ENCODE measurements around the gene MDN1. TPM values are rescaled to one million over a fixed set of nuclear protein-coding genes. Genes with fewer than 3 reads are reported as not detected.

Gene MDN1
- total RNA-seq, 1 donor from 2014 or later, result 22.9 TPM

DNA sequence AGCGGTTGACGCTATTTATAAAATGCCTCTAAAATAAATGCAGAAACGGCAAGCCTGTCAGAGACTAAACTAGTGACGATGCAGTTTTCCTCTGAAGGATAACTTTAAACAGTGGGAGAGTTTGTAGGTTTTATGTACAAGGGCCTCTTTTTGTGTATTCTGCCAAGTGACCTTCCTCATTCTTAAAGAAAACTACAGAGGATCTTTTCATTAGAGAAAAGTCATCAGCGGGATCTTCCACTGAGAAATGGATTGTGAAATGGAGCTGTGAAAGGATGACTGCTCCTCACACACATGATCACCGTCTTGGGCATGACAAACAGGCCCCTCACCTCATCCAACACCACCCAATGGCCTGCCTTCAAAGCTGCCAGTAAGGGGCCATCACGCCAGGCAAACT, 92.1 kb downstream of the MDN1 start:
- Histone ChIP-seq H3K27ac (replicated peaks) (no peak overlapping the region), H3K9me3 (replicated peaks) (no peaks in the 10 kb centered on the region), H3K27me3 (ENCODE audit: low read depth) (no peaks in the 10 kb centered on the region), H3K4me3 (no peak overlapping the region), H3K4me1 (no peaks in the 10 kb centered on the region), H3K36me3 (peaks cover 97% of the 10 kb centered on the region)
- DNase-seq, result no peak
- intact Hi-C loops (cut with micrococcal nuclease), result no loop called here
- no peak for TF ChIP-seq CTCF (IDR thresholded peaks at IDR 0.05; ENCODE audit: borderline replicate concordance)

GRCh38 chr6:89724981-89725380, 94.6 kb downstream of the MDN1 start:
- Histone ChIP-seq H3K27ac (replicated peaks) (no peak overlapping the region), H3K27me3 (ENCODE audit: low read depth) (no peaks in the 10 kb centered on the region), H3K4me3 (no peak overlapping the region), H3K4me1 (no peaks in the 10 kb centered on the region), H3K36me3 (peaks cover 97% of the 10 kb centered on the region), H3K9me3 (replicated peaks) (no peaks in the 10 kb centered on the region)
- DNase-seq, result no peak
- intact Hi-C loops (cut with micrococcal nuclease), result no loop called here
- TF ChIP-seq CTCF (IDR thresholded peaks at IDR 0.05; ENCODE audit: borderline replicate concordance), result no peak

DNA sequence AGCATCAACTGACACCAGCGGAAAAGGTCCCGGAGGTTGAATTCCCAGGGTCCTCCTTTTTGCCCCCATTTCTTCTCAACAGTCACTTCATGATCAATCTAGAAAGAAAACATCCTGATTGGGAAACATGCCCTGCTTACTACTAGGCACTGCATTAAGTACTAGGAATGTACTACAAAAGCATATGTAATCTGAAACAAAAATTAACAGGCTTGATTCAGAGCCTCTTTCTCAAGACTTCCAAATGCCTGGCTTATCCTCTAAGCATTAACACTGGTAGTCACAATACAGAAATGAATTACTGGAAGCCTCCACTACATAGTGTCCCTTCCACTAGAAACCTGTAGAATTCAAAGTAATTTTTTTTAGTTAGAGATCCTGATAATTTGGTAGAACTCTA, 96.5 kb downstream of the MDN1 start:
- no peak for TF ChIP-seq CTCF (IDR thresholded peaks at IDR 0.05; ENCODE audit: borderline replicate concordance)

GRCh38 chr6:89716532-89716931, 103.1 kb downstream of the MDN1 start:
- H3K36me3 ChIP-seq, result peaks cover 100% of the 10 kb centered on the region
- no peaks in the 10 kb centered on the region for H3K27me3 ChIP-seq (ENCODE audit: low read depth)
- H3K4me1 ChIP-seq, result no peaks in the 10 kb centered on the region
- H3K4me3 ChIP-seq, result no peak overlapping the region
- no peak for DNase-seq
- TF ChIP-seq CTCF (IDR thresholded peaks at IDR 0.05; ENCODE audit: borderline replicate concordance), result no peak
- no peaks in the 10 kb centered on the region for H3K9me3 ChIP-seq (replicated peaks)
- intact Hi-C loops (cut with micrococcal nuclease), result no loop called here
- H3K27ac ChIP-seq (replicated peaks), result no peak overlapping the region

More for the DNA sequence above, 96.5 kb downstream of the MDN1 start:
- no peaks in the 10 kb centered on the region for H3K9me3 ChIP-seq (replicated peaks)
- H3K27me3 ChIP-seq (ENCODE audit: low read depth), result no peaks in the 10 kb centered on the region
- no peaks in the 10 kb centered on the region for H3K4me1 ChIP-seq
- H3K4me3 ChIP-seq, result no peak overlapping the region
- intact Hi-C loops (cut with micrococcal nuclease), result no loop called here
- peaks cover 98% of the 10 kb centered on the region for H3K36me3 ChIP-seq
- H3K27ac ChIP-seq (replicated peaks), result no peak overlapping the region
- DNase-seq, result no peak

DNA sequence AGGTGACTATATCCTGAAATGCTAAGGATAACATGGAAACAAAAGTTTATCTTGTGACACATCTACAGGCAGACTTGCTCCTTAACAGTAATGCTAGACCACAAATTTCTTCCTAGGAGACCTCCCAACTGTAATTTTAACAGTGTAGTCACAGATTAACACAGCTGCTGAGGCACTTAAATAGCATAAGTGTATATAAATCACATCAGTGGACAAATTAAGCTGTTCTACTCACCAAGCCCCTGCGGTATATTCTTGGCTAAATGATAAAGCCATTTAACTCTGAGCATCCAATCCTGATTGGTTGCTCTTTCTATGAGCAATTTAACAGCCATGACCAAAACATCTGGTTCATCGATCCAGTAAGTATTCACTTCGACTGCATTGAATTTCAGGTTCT, 107.8 kb downstream of the MDN1 start:
- Histone ChIP-seq H3K9me3 (replicated peaks) (no peaks in the 10 kb centered on the region), H3K36me3 (peaks cover 100% of the 10 kb centered on the region), H3K27ac (replicated peaks) (no peak overlapping the region), H3K4me3 (no peak overlapping the region), H3K4me1 (no peaks in the 10 kb centered on the region), H3K27me3 (ENCODE audit: low read depth) (no peaks in the 10 kb centered on the region)
- intact Hi-C loops (cut with micrococcal nuclease), result no loop called here
- no peak for TF ChIP-seq CTCF (IDR thresholded peaks at IDR 0.05; ENCODE audit: borderline replicate concordance)
- DNase-seq, result no peak

DNA sequence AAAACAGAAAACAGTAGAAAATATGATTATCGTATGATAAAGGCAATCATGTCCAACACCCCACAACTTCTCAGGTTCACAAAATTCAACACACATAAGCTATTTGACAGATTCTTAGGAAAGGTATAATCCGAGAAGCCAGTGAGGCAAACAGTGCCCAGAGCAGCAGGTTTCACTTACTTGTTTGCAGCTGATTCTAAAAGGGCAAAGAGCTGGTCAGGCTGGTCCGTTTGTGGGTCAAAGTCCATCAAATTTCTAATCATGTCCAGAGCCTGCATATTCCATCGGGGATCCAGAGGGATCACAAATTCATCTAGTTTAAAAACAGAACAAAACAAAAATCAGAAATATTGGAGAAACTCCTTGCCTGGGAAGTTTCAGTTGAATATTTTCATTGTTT, 111.3 kb downstream of the MDN1 start:
- Histone ChIP-seq H3K9me3 (replicated peaks) (no peaks in the 10 kb centered on the region), H3K27me3 (ENCODE audit: low read depth) (no peaks in the 10 kb centered on the region), H3K4me3 (no peak overlapping the region), H3K27ac (replicated peaks) (no peak overlapping the region), H3K4me1 (no peaks in the 10 kb centered on the region), H3K36me3 (peaks cover 99% of the 10 kb centered on the region)
- TF ChIP-seq CTCF (IDR thresholded peaks at IDR 0.05; ENCODE audit: borderline replicate concordance), result no peak
- no peak for DNase-seq
- intact Hi-C loops (cut with micrococcal nuclease), result no loop called here
